ENCODE measurements around the gene CDH13. TPM values are rescaled to one million over a fixed set of nuclear protein-coding genes. Genes with fewer than 3 reads are reported as not detected.

CDH13 gene
- total RNA-seq, 1 donor from 2014 or later, result not detected

- Mint-ChIP-seq H3K4me1 (peaks cover 4% of the 10 kb centered on the region), H3K27me3 (no peaks in the 10 kb centered on the region), H3K4me3 (no peak overlapping the region), H3K36me3 (ENCODE audit: low read depth) (no peaks in the 10 kb centered on the region), H3K27ac (no peak overlapping the region), H3K9me3 (peaks cover 6% of the 10 kb centered on the region)
- TF ChIP-seq CTCF (IDR thresholded peaks at IDR 0.05), result no peak
- ATAC-seq (ENCODE audit: low read depth) (no peak), DNase-seq (no peak)
- POLR2A ChIA-PET, result no interaction called here
- CTCF ChIA-PET, result no interaction called here
- intact Hi-C loops (cut with micrococcal nuclease), result no loop called here
Observed at GRCh38 chr16:83138976-83139690, 512.4 kb downstream of the CDH13 start.

- H3K36me3 Mint-ChIP-seq (ENCODE audit: low read depth), result no peaks in the 10 kb centered on the region
- H3K4me1 Mint-ChIP-seq, result no peaks in the 10 kb centered on the region
- POLR2A ChIA-PET, result no interaction called here
- intact Hi-C loops (cut with micrococcal nuclease), result no loop called here
- peaks cover 6% of the 10 kb centered on the region for H3K9me3 Mint-ChIP-seq
- CTCF ChIA-PET, result no interaction called here
- DNase-seq, result no peak
- no peaks in the 10 kb centered on the region for H3K27me3 Mint-ChIP-seq
- H3K4me3 Mint-ChIP-seq, result no peak overlapping the region
- TF ChIP-seq CTCF (IDR thresholded peaks at IDR 0.05), result no peak
- ATAC-seq (ENCODE audit: low read depth), result no peak
- H3K27ac Mint-ChIP-seq, result no peak overlapping the region
Observed at GRCh38 chr16:83143788-83144187, 517.0 kb downstream of the CDH13 start.

- ChIA-PET CTCF (no interaction called here), POLR2A (no interaction called here)
- no peaks in the 10 kb centered on the region for H3K36me3 Mint-ChIP-seq (ENCODE audit: low read depth)
- TF ChIP-seq CTCF (IDR thresholded peaks at IDR 0.05), result no peak
- peaks cover 3% of the 10 kb centered on the region for H3K27me3 Mint-ChIP-seq
- intact Hi-C loops (cut with micrococcal nuclease), result no loop called here
- no peak overlapping the region for H3K27ac Mint-ChIP-seq
- DNase-seq (no peak), ATAC-seq (ENCODE audit: low read depth) (no peak)
- H3K4me1 Mint-ChIP-seq, result no peaks in the 10 kb centered on the region
- H3K9me3 Mint-ChIP-seq, result peaks cover 6% of the 10 kb centered on the region
- H3K4me3 Mint-ChIP-seq, result no peak overlapping the region
Observed at GRCh38 chr16:83145297-83145696, 518.5 kb downstream of the CDH13 start.

GRCh38 chr16:83147244-83147643 is 520.5 kb downstream of the CDH13 start:
- no peak for ATAC-seq (ENCODE audit: low read depth)
- H3K4me3 Mint-ChIP-seq, result no peak overlapping the region
- H3K36me3 Mint-ChIP-seq (ENCODE audit: low read depth), result no peaks in the 10 kb centered on the region
- ChIA-PET POLR2A (no interaction called here), CTCF (no interaction called here)
- no peak overlapping the region for H3K27ac Mint-ChIP-seq
- H3K27me3 Mint-ChIP-seq, result peaks cover 3% of the 10 kb centered on the region
- no peak for TF ChIP-seq CTCF (IDR thresholded peaks at IDR 0.05)
- no peaks in the 10 kb centered on the region for H3K4me1 Mint-ChIP-seq
- H3K9me3 Mint-ChIP-seq, result no peaks in the 10 kb centered on the region
- no peak for DNase-seq
- intact Hi-C loops (cut with micrococcal nuclease), result no loop called here

- ATAC-seq (ENCODE audit: low read depth), result no peak
- no peak overlapping the region for H3K4me3 Mint-ChIP-seq
- intact Hi-C loops (cut with micrococcal nuclease), result no loop called here
- no peaks in the 10 kb centered on the region for H3K27me3 Mint-ChIP-seq
- POLR2A ChIA-PET, result no interaction called here
- no peaks in the 10 kb centered on the region for H3K4me1 Mint-ChIP-seq
- peaks cover 3% of the 10 kb centered on the region for H3K9me3 Mint-ChIP-seq
- H3K36me3 Mint-ChIP-seq (ENCODE audit: low read depth), result no peaks in the 10 kb centered on the region
- no peak for TF ChIP-seq CTCF (IDR thresholded peaks at IDR 0.05)
- CTCF ChIA-PET, result no interaction called here
- H3K27ac Mint-ChIP-seq, result no peak overlapping the region
- no peak for DNase-seq
Observed at GRCh38 chr16:83158320-83158957, 531.7 kb downstream of the CDH13 start.

Data from activated B cell treated with CpG ODN at 0.5 μM for 24 hours (primary cell).